Stimulated activated CD4-positive, alpha-beta T cell treated with anti-CD3 and anti-CD28 coated beads, Interleukin-2, amount 100 ng/mL, for 4 hours (primary cell): ENCODE data around the gene PCDHGA12.

Experiments used
- DNase-seq: peaks from one replicate; pipeline ENCODE4 v3.0.0-alpha.2; 2020; ENCODE audit warnings: low read depth

The PCDHGA12 gene

GRCh38 chr5:141439411-141440141 is 9.3 kb downstream of the PCDHGA12 start:
- DNase-seq: no peak

GRCh38 chr5:141440341-141440740 is 10.0 kb downstream of the PCDHGA12 start:
- no peak for DNase-seq

GRCh38 chr5:141441571-141442170 is 11.4 kb downstream of the PCDHGA12 start:
- no peak for DNase-seq

GRCh38 chr5:141465351-141465750 is 35.0 kb downstream of the PCDHGA12 start:
- DNase-seq: no peak

GRCh38 chr5:141475625-141476131 is 45.4 kb downstream of the PCDHGA12 start, which contains the start of gene PCDHGC3:
Gene PCDHGC3, plus strand, starts transcription at chr5:141475966. Its CDS starts 151 bp downstream, at chr5:141476117.
- DNase-seq: peak; percentile 18

GRCh38 chr5:141476132-141476911 is 46.0 kb downstream of the PCDHGA12 start:
- no peak for DNase-seq

- no peak for DNase-seq
Measured at GRCh38 chr5:141477044-141477575, 46.8 kb downstream of the PCDHGA12 start.

- DNase-seq: no peak
Measured at GRCh38 chr5:141477815-141478214, 47.5 kb downstream of the PCDHGA12 start.

- DNase-seq: no peak
Measured at GRCh38 chr5:141478321-141478945, 48.1 kb downstream of the PCDHGA12 start.

- DNase-seq: no peak
Measured at GRCh38 chr5:141479776-141480175, 49.5 kb downstream of the PCDHGA12 start.
